ENCODE measurements around the gene STPG4. TPM values are rescaled to one million over a fixed set of nuclear protein-coding genes. Genes with fewer than 3 reads are reported as not detected.

Gene STPG4
- total RNA-seq, 1 experiment from 2014 or later, result 10.6 TPM

- Histone ChIP-seq H3K4me3 (replicated peaks in 1 of 2; ENCODE audit: low read depth in 1 of 2, low read length in 2 of 2) (no peak overlapping the region), H2AFZ (ENCODE audit: low read depth, low read length, poor library complexity, severe bottlenecking) (no peak overlapping the region), H3K4me1 (ENCODE audit: control insufficient read depth in 1 of 2, insufficient read depth in 2 of 2, low read length in 2 of 2) (no peaks in the 10 kb centered on the region), H3K27me3 (ENCODE audit: insufficient read depth, low read length) (no peaks in the 10 kb centered on the region), H3K36me3 (ENCODE audit: control insufficient read depth in 1 of 2, insufficient read depth in 2 of 2, low read length in 2 of 2) (no peaks in the 10 kb centered on the region; a peak in 1 of 4 replicates), H4K20me1 (ENCODE audit: insufficient read depth) (no peaks in the 10 kb centered on the region), H3K9ac (ENCODE audit: low read length) (no peak overlapping the region), H3K9me2 (ENCODE audit: insufficient read depth) (no peaks in the 10 kb centered on the region), H3K27ac (ENCODE audit: low read depth, low read length) (no peak overlapping the region), H3K4me2 (ENCODE audit: low read length) (no peak overlapping the region), H3K79me2 (ENCODE audit: insufficient read depth, low read length) (no peaks in the 10 kb centered on the region), H3K9me3 (ENCODE audit: control insufficient read depth in 1 of 2, insufficient read depth in 1 of 2, low read depth in 1 of 2, low read length in 2 of 2) (no peaks in the 10 kb centered on the region)
- DNase-seq (ENCODE audit: low read depth, low spot score) (no peak), ATAC-seq (no peak)
- intact Hi-C loops (cut with micrococcal nuclease), result no loop called here
- ChIA-PET CTCF (no interaction called here), POLR2A (no interaction called here), RAD21 (ENCODE audit: low non-redundant PET in 1 of 2, low total read pairs in 2 of 2, uncharacterized antibody in 2 of 2, unreplicated experiment in 2 of 2) (no interaction called here)
- no peak for TF ChIP-seq JUND (IDR thresholded peaks at IDR 0.05)
- TF ChIP-seq POLR2A (IDR thresholded peaks at IDR 0.05; ENCODE audit: borderline replicate concordance, extremely low read depth, insufficient read depth, insufficient read length), result no peak
- TF ChIP-seq YY1 (IDR thresholded peaks at IDR 0.05; ENCODE audit: extremely low read depth, insufficient replicate concordance, low read depth, low read length), result no peak
- no peak for TF ChIP-seq SIN3A (IDR thresholded peaks at IDR 0.05; ENCODE audit: low read depth)
- no peak for TF ChIP-seq EGR1 (IDR thresholded peaks at IDR 0.05; ENCODE audit: low read depth)
- no TSS peak for BruUV-seq (replicated peaks)
Measured at GRCh38 chr2:47050762-47051161, 104.3 kb downstream of the STPG4 start.

GRCh38 chr2:47050021-47050760, 104.9 kb downstream of the STPG4 start:
- BruUV-seq (replicated peaks), result no TSS peak
- RAD21 ChIA-PET (ENCODE audit: low non-redundant PET in 1 of 2, low total read pairs in 2 of 2, uncharacterized antibody in 2 of 2, unreplicated experiment in 2 of 2), result no interaction called here
- no peaks in the 10 kb centered on the region for H3K9me3 ChIP-seq (ENCODE audit: control insufficient read depth in 1 of 2, insufficient read depth in 1 of 2, low read depth in 1 of 2, low read length in 2 of 2)
- intact Hi-C loops (cut with micrococcal nuclease), result no loop called here
- H3K4me2 ChIP-seq (ENCODE audit: low read length), result no peak overlapping the region
- H3K27ac ChIP-seq (ENCODE audit: low read depth, low read length), result no peak overlapping the region
- H3K9me2 ChIP-seq (ENCODE audit: insufficient read depth), result no peaks in the 10 kb centered on the region
- H3K79me2 ChIP-seq (ENCODE audit: insufficient read depth, low read length), result no peaks in the 10 kb centered on the region
- H3K4me1 ChIP-seq (ENCODE audit: control insufficient read depth in 1 of 2, insufficient read depth in 2 of 2, low read length in 2 of 2), result peaks cover 3 to 5% of the 10 kb centered on the region in 2 experiments; a peak in 3 of 4 replicates
- H2AFZ ChIP-seq (ENCODE audit: low read depth, low read length, poor library complexity, severe bottlenecking), result no peak overlapping the region
- H3K9ac ChIP-seq (ENCODE audit: low read length), result no peak overlapping the region
- TF ChIP-seq EZH2phosphoT487 (IDR thresholded peaks at IDR 0.05; ENCODE audit: borderline replicate concordance) (no peak), CBX3 (IDR thresholded peaks at IDR 0.05; ENCODE audit: low read depth) (no peak), EZH2 (IDR thresholded peaks at IDR 0.05) (no peak), MAX (IDR thresholded peaks at IDR 0.05) (no peak), YY1 (IDR thresholded peaks at IDR 0.05; ENCODE audit: extremely low read depth, insufficient replicate concordance, low read depth, low read length) (no peak), SP1 (IDR thresholded peaks at IDR 0.05; ENCODE audit: low read depth) (no peak), ZBTB33 (IDR thresholded peaks at IDR 0.05; ENCODE audit: extremely low read depth, insufficient replicate concordance, low read length) (no peak)
- CTCF ChIA-PET, result no interaction called here
- no peaks in the 10 kb centered on the region for H3K27me3 ChIP-seq (ENCODE audit: insufficient read depth, low read length)
- no peak overlapping the region for H3K4me3 ChIP-seq (replicated peaks in 1 of 2; ENCODE audit: low read depth in 1 of 2, low read length in 2 of 2)
- H4K20me1 ChIP-seq (ENCODE audit: insufficient read depth), result no peaks in the 10 kb centered on the region
- no peaks in the 10 kb centered on the region; a peak in 1 of 4 replicates for H3K36me3 ChIP-seq (ENCODE audit: control insufficient read depth in 1 of 2, insufficient read depth in 2 of 2, low read length in 2 of 2)
- POLR2A ChIA-PET, result no interaction called here
- no peak for DNase-seq (ENCODE audit: low read depth, low spot score)
- no peak for ATAC-seq
